GM10847 (cell line): Measurements from ENCODE around the gene WHRN.

Source experiments
- POLR2A ChIP-seq: IDR thresholded peaks from 2 replicates; pipeline ENCODE4 v1.6.1; 2011; ENCODE audit not compliant: insufficient read length; ENCODE audit errors: extremely low read depth

WHRN gene

GRCh38 chr9:114505187-114506081 is at the start of gene WHRN:
TSS of gene WHRN (minus strand) at chr9:114505473. CDS start at chr9:114504801, 672 bp downstream.
- no peak for TF ChIP-seq POLR2A

GRCh38 chr9:114553202-114553601 is 47.9 kb upstream of the WHRN start:
- TF ChIP-seq POLR2A, result no peak

GRCh38 chr9:114552706-114553105 is 47.4 kb upstream of the WHRN start:
- TF ChIP-seq POLR2A, result no peak

- no peak for TF ChIP-seq POLR2A
Measured at GRCh38 chr9:114551750-114552685, 46.7 kb upstream of the WHRN start.

- TF ChIP-seq POLR2A, result no peak
Measured at GRCh38 chr9:114549697-114550330, 44.5 kb upstream of the WHRN start.

- no peak for TF ChIP-seq POLR2A
Measured at GRCh38 chr9:114546851-114547250, 41.6 kb upstream of the WHRN start.

GRCh38 chr9:114545055-114545454 is 39.8 kb upstream of the WHRN start:
- no peak for TF ChIP-seq POLR2A

GRCh38 chr9:114539701-114540380 is 34.6 kb upstream of the WHRN start:
- TF ChIP-seq POLR2A, result no peak

- TF ChIP-seq POLR2A, result no peak
Measured at GRCh38 chr9:114538241-114538640, 33.0 kb upstream of the WHRN start.

GRCh38 chr9:114532561-114533237 is 27.4 kb upstream of the WHRN start:
- no peak for TF ChIP-seq POLR2A

- no peak for TF ChIP-seq POLR2A
Measured at GRCh38 chr9:114529285-114529684, 24.0 kb upstream of the WHRN start.

- TF ChIP-seq POLR2A, result no peak
Measured at GRCh38 chr9:114526807-114527206, 21.5 kb upstream of the WHRN start.

- no peak for TF ChIP-seq POLR2A
Measured at GRCh38 chr9:114525513-114525912, 20.2 kb upstream of the WHRN start.

- TF ChIP-seq POLR2A, result no peak
Measured at GRCh38 chr9:114524247-114524681, 19.0 kb upstream of the WHRN start.
